ENCODE data around the gene COL6A3.

Gene COL6A3

GRCh38 chr2:237281836-237282306, 132.1 kb downstream of the COL6A3 start:
- H3F3A ChIP-seq (ENCODE audit: low read depth), result no peaks in the 10 kb centered on the region
- H3K79me2 ChIP-seq (ENCODE audit: insufficient read depth, low read length), result no peaks in the 10 kb centered on the region
- H2AFZ ChIP-seq (ENCODE audit: low read length), result no peak overlapping the region
- no peaks in the 10 kb centered on the region for H3K27me3 ChIP-seq (ENCODE audit: insufficient read depth, low read length, poor library complexity, severe bottlenecking)
- no peak overlapping the region for H3K4me2 ChIP-seq (ENCODE audit: low read depth, low read length, poor library complexity, severe bottlenecking)
- H3K9me3 ChIP-seq (ENCODE audit: insufficient read depth, low read depth, low read length), result no peaks in the 10 kb centered on the region
- H3K9me2 ChIP-seq (replicated peaks; ENCODE audit: low read depth, low read length), result no peaks in the 10 kb centered on the region
- TF ChIP-seq CTCF (conservative IDR thresholded peaks at IDR 0.05; ENCODE audit: low read length) (no peak), EZH2phosphoT487 (IDR thresholded peaks at IDR 0.05; ENCODE audit: borderline replicate concordance) (no peak)
- no peak overlapping the region for H3K9ac ChIP-seq (ENCODE audit: low read depth, low read length, poor library complexity, severe bottlenecking)
- no peaks in the 10 kb centered on the region for H4K20me1 ChIP-seq (ENCODE audit: insufficient read depth, low read length, poor library complexity, severe bottlenecking)
- no peak overlapping the region for H3K4me3 ChIP-seq (ENCODE audit: low read length, poor library complexity, severe bottlenecking)
- H3K4me1 ChIP-seq (ENCODE audit: insufficient read depth, low read length, poor library complexity, severe bottlenecking), result no peaks in the 10 kb centered on the region
- no peaks in the 10 kb centered on the region for H3K36me3 ChIP-seq (ENCODE audit: insufficient read depth, low read length)

GRCh38 chr2:237280939-237281338, 133.0 kb downstream of the COL6A3 start:
- no peaks in the 10 kb centered on the region for H3K27me3 ChIP-seq (ENCODE audit: insufficient read depth, low read length, poor library complexity, severe bottlenecking)
- H4K20me1 ChIP-seq (ENCODE audit: insufficient read depth, low read length, poor library complexity, severe bottlenecking), result no peaks in the 10 kb centered on the region
- no peaks in the 10 kb centered on the region for H3K9me2 ChIP-seq (replicated peaks; ENCODE audit: low read depth, low read length)
- H3K9me3 ChIP-seq (ENCODE audit: insufficient read depth, low read depth, low read length), result no peaks in the 10 kb centered on the region
- no peak overlapping the region for H3K4me3 ChIP-seq (ENCODE audit: low read length, poor library complexity, severe bottlenecking)
- H3K79me2 ChIP-seq (ENCODE audit: insufficient read depth, low read length), result no peaks in the 10 kb centered on the region
- no peaks in the 10 kb centered on the region for H3F3A ChIP-seq (ENCODE audit: low read depth)
- H2AFZ ChIP-seq (ENCODE audit: low read length), result no peak overlapping the region
- H3K9ac ChIP-seq (ENCODE audit: low read depth, low read length, poor library complexity, severe bottlenecking), result no peak overlapping the region
- no peaks in the 10 kb centered on the region for H3K36me3 ChIP-seq (ENCODE audit: insufficient read depth, low read length)
- no peaks in the 10 kb centered on the region for H3K4me1 ChIP-seq (ENCODE audit: insufficient read depth, low read length, poor library complexity, severe bottlenecking)
- H3K4me2 ChIP-seq (ENCODE audit: low read depth, low read length, poor library complexity, severe bottlenecking), result no peak overlapping the region
- TF ChIP-seq EZH2phosphoT487 (IDR thresholded peaks at IDR 0.05; ENCODE audit: borderline replicate concordance), result no peak
- TF ChIP-seq CTCF (conservative IDR thresholded peaks at IDR 0.05; ENCODE audit: low read length), result no peak

- Histone ChIP-seq H2AFZ (ENCODE audit: low read length) (no peak overlapping the region), H3K9me3 (ENCODE audit: insufficient read depth, low read depth, low read length) (no peaks in the 10 kb centered on the region), H3K4me1 (ENCODE audit: insufficient read depth, low read length, poor library complexity, severe bottlenecking) (no peaks in the 10 kb centered on the region), H3K9ac (ENCODE audit: low read depth, low read length, poor library complexity, severe bottlenecking) (no peak overlapping the region), H3K27me3 (ENCODE audit: insufficient read depth, low read length, poor library complexity, severe bottlenecking) (no peaks in the 10 kb centered on the region), H3K9me2 (replicated peaks; ENCODE audit: low read depth, low read length) (no peaks in the 10 kb centered on the region), H3K36me3 (ENCODE audit: insufficient read depth, low read length) (no peaks in the 10 kb centered on the region), H3F3A (ENCODE audit: low read depth) (no peaks in the 10 kb centered on the region), H3K79me2 (ENCODE audit: insufficient read depth, low read length) (no peaks in the 10 kb centered on the region), H3K4me2 (ENCODE audit: low read depth, low read length, poor library complexity, severe bottlenecking) (no peak overlapping the region), H3K4me3 (ENCODE audit: low read length, poor library complexity, severe bottlenecking) (no peak overlapping the region), H4K20me1 (ENCODE audit: insufficient read depth, low read length, poor library complexity, severe bottlenecking) (no peaks in the 10 kb centered on the region)
- no peak for TF ChIP-seq EZH2phosphoT487 (IDR thresholded peaks at IDR 0.05; ENCODE audit: borderline replicate concordance)
Observed at GRCh38 chr2:237280229-237280628, 133.7 kb downstream of the COL6A3 start.

- no peaks in the 10 kb centered on the region for H3F3A ChIP-seq (ENCODE audit: low read depth)
- no peaks in the 10 kb centered on the region for H3K36me3 ChIP-seq (ENCODE audit: insufficient read depth, low read length)
- H4K20me1 ChIP-seq (ENCODE audit: insufficient read depth, low read length, poor library complexity, severe bottlenecking), result no peaks in the 10 kb centered on the region
- no peaks in the 10 kb centered on the region for H3K27me3 ChIP-seq (ENCODE audit: insufficient read depth, low read length, poor library complexity, severe bottlenecking)
- no peak overlapping the region for H2AFZ ChIP-seq (ENCODE audit: low read length)
- TF ChIP-seq EZH2phosphoT487 (IDR thresholded peaks at IDR 0.05; ENCODE audit: borderline replicate concordance) (no peak), CTCF (conservative IDR thresholded peaks at IDR 0.05; ENCODE audit: low read length) (no peak)
- H3K9ac ChIP-seq (ENCODE audit: low read depth, low read length, poor library complexity, severe bottlenecking), result no peak overlapping the region
- no peaks in the 10 kb centered on the region for H3K79me2 ChIP-seq (ENCODE audit: insufficient read depth, low read length)
- no peaks in the 10 kb centered on the region for H3K4me1 ChIP-seq (ENCODE audit: insufficient read depth, low read length, poor library complexity, severe bottlenecking)
- no peaks in the 10 kb centered on the region for H3K9me3 ChIP-seq (ENCODE audit: insufficient read depth, low read depth, low read length)
- no peak overlapping the region for H3K4me3 ChIP-seq (ENCODE audit: low read length, poor library complexity, severe bottlenecking)
- H3K9me2 ChIP-seq (replicated peaks; ENCODE audit: low read depth, low read length), result no peaks in the 10 kb centered on the region
- no peak overlapping the region for H3K4me2 ChIP-seq (ENCODE audit: low read depth, low read length, poor library complexity, severe bottlenecking)
Observed at GRCh38 chr2:237279012-237279768, 134.8 kb downstream of the COL6A3 start.

Data from Loucy (cell line).